Mucosa of stomach (tissue), 1 donor: ENCODE measurements around the gene EMX1.

Experiments used
- H3K27me3 ChIP-seq: one replicate; pipeline ENCODE4 v1.7.0; 2013; ENCODE audit warnings: mild to moderate bottlenecking, low read length; ENCODE audit not compliant: control insufficient read depth, insufficient read depth
- H3K36me3 ChIP-seq: one replicate; pipeline ENCODE4 v1.7.0; 2013; ENCODE audit warnings: low read length; ENCODE audit not compliant: control insufficient read depth, insufficient read depth
- H3K4me1 ChIP-seq: one replicate; pipeline ENCODE4 v1.7.0; 2013; ENCODE audit warnings: mild to moderate bottlenecking, low read length; ENCODE audit not compliant: control insufficient read depth, insufficient read depth
- H3K4me3 ChIP-seq: one replicate; pipeline ENCODE4 v1.7.0; 2013; ENCODE audit warnings: low read length
- H3K9ac ChIP-seq: one replicate; pipeline ENCODE4 v1.7.0; 2013; ENCODE audit warnings: mild to moderate bottlenecking, low read length, moderate library complexity
- H3K9me3 ChIP-seq: one replicate; pipeline ENCODE4 v1.7.0; 2013; ENCODE audit warnings: mild to moderate bottlenecking, low read length, moderate library complexity; ENCODE audit not compliant: control insufficient read depth
- donor health status: Pancreatic carcinoma.

The EMX1 gene

DNA sequence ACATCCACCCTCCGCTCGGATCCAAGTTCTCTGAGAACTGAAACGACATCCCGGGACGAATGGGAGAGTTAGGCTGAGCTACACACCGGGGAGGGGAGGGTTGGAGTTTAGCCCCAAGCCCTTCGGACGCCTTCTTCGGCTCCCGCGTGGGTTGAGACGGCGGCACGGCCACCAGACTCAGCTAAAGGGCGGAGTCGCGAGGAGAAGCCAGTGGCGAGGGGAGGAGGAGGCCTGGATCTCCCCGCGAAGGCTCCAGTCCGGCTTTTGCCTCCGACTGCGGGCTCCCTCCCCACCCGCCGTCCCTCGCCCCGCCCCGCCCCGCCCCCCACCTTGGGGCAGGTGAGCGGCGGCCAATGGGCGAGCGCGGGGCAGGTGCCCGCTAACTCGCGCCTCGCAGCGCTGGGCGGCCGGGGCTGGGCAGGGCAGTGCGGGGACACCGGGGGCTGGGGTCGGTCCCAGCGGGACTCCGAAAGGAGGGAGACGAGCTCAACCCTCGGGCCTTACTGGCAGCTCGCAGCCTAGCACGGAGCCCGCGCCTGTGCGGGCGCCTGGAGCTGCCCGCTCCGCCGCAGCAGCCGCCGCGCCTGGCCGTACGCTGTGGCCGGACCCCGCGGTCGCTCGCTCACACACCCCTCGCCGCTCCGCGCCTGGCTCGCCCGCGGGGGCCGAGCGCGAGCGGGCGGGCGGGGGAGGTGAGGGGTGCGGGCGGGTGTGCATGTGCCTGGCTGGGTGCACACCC is at the start of gene EMX1:
EMX1 (plus strand) TSS at position 382 of the 739 bp plus-strand sequence; CDS start at position 716, 334 bp downstream.
- H3K4me3 ChIP-seq, result no peak within 1 kb of the TSS
- no peaks in the 10 kb centered on the region for H3K9me3 ChIP-seq
- peaks cover 39% of the 10 kb centered on the region for H3K4me1 ChIP-seq
- no peak within 1 kb of the TSS for H3K9ac ChIP-seq
- H3K36me3 ChIP-seq, result no peaks in the 10 kb centered on the region
- peaks cover 95% of the 10 kb centered on the region for H3K27me3 ChIP-seq

- Histone ChIP-seq H3K36me3 (no peaks in the 10 kb centered on the region), H3K27me3 (no peaks in the 10 kb centered on the region), H3K4me1 (no peaks in the 10 kb centered on the region), H3K4me3 (no peak overlapping the region), H3K9ac (no peak overlapping the region), H3K9me3 (no peaks in the 10 kb centered on the region)
Observed at GRCh38 chr2:72871060-72871459, 46.3 kb upstream of the EMX1 start.

DNA sequence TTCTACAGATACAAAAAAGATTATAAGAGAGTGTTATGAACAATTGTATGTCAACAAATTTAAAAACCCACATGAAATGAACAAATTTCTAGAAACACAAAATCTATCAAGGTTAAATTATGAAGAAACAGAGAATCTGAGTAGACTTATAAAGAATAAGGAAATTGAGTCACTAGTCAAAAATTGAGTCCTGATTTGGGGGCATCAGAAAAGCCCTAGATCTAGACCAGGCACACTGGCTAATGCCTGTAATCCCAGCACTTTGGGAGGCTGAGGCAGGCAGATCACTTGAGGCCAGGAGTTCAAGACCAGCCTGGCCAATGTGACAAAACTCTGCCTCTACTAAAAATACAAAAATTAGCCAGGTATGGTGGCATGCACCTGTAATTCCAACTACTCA is 45.4 kb upstream of the EMX1 start:
- Histone ChIP-seq H3K9ac (no peak overlapping the region), H3K36me3 (no peaks in the 10 kb centered on the region), H3K27me3 (no peaks in the 10 kb centered on the region), H3K9me3 (no peaks in the 10 kb centered on the region), H3K4me3 (no peak overlapping the region), H3K4me1 (no peaks in the 10 kb centered on the region)

DNA sequence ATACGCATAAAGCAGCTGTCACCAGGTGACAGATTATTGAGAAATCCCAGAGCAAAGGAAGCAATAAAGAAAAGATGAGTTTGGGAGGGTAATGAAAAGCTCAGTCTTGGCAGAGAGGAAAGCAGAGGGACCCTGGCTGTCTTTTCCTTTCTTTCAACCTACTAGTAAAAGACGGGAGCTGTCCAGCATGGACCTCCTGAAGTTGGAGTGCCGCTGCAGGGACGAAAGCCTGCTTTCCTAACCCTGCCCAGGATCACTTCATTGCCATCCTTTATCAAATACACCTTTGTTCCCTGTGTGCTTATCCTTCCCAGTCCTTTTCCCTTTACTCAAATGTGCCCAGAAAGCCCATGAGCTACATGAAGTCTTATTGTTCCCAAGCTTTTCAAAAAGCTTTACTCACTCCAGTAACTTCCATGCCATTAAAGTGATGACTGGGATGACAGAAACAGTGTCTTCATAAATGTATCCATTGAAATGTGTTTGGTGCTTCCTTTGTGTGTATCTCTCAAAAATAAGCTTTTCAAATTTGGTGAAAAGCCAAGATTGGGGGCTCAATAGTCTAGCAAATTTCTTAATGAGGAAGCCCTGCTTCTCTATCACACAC is 33.9 kb upstream of the EMX1 start:
- Histone ChIP-seq H3K9ac (no peak overlapping the region), H3K36me3 (no peaks in the 10 kb centered on the region), H3K4me1 (peaks cover 15% of the 10 kb centered on the region), H3K9me3 (no peaks in the 10 kb centered on the region), H3K4me3 (no peak overlapping the region), H3K27me3 (peaks cover 5% of the 10 kb centered on the region)

GRCh38 chr2:72886505-72887031 is 30.8 kb upstream of the EMX1 start:
- peak overlapping the region; percentile 64 for H3K4me3 ChIP-seq
- no peaks in the 10 kb centered on the region for H3K36me3 ChIP-seq
- H3K9me3 ChIP-seq, result no peaks in the 10 kb centered on the region
- H3K27me3 ChIP-seq, result peaks cover 5% of the 10 kb centered on the region
- H3K9ac ChIP-seq, result peak overlapping the region; percentile 19
- peaks cover 21% of the 10 kb centered on the region for H3K4me1 ChIP-seq

DNA sequence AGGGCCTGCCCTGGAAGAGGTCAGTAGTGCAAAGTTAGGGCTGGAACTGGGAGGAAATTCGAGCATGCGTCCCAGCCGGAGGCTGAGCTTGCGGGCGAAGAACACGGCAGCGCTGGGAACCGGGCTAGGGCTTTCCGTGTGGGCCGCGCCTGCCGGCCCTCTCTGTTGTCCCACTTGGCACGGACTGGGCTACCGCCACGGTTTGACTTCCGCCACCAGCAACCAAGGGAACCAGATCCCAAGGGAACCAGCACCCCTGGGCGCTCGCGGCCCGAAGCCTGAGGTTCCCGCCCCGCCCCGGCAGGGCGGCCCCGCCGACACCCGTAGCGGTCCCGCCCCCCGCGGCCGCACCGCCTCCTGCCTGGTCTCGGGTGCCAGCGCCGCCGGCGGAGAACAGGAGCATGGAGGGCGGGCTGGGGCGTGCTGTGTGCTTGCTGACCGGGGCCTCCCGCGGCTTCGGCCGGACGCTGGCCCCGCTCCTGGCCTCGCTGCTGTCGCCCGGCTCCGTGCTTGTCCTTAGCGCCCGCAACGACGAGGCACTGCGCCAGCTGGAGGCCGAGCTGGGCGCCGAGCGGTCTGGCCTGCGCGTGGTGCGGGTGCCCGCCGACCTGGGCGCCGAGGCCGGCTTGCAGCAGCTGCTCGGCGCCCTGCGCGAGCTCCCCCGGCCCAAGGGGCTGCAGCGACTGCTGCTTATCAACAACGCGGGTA is 30.1 kb upstream of the EMX1 start, which contains the start of gene SPR:
SPR (plus strand) TSS at position 377 of the 708 bp plus-strand sequence; CDS start at position 402, 25 bp downstream.
- Histone ChIP-seq H3K4me1 (peaks cover 21% of the 10 kb centered on the region), H3K4me3 (peak within 1 kb of the TSS; percentile 64), H3K36me3 (no peaks in the 10 kb centered on the region), H3K9ac (peak within 1 kb of the TSS; percentile 83), H3K27me3 (peaks cover 5% of the 10 kb centered on the region), H3K9me3 (no peaks in the 10 kb centered on the region)

- no peaks in the 10 kb centered on the region for H3K36me3 ChIP-seq
- H3K9ac ChIP-seq, result peak overlapping the region; percentile 83
Observed at GRCh38 chr2:72887740-72888437, 29.4 kb upstream of the EMX1 start.

DNA sequence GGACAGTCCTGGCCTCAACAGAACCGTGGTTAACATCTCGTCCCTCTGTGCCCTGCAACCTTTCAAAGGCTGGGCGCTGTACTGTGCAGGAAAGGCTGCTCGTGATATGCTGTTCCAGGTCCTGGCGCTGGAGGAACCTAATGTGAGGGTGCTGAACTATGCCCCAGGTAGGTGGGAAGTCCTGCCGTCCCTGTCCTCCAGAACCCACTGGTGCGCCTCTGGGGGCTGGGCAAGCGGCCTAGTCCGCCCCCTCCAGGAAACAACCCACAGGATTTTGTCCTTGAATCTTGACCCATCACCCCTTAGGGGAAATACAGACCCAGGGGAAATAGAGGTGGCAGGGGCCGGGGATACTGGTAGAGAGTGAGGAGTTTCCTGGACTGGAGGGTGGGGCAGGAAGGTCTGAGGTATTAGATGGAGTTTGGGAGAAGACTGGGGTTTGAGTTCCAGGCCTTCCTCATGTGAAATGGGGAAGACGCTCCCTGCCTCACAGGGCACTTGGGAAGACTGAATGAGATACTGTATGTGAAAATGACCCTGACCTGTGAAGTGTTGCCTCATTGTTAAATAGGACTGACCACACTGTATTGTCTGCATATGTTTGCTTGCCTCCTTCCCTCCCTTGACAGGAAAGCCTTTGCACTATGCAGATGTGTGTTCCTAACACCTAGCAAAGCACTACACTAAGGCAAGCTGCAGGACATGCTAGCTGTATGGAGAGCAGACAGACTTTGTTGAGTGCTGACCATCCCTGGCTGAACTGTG is 28.7 kb upstream of the EMX1 start:
- no peaks in the 10 kb centered on the region for H3K36me3 ChIP-seq
- H3K4me1 ChIP-seq, result peaks cover 25% of the 10 kb centered on the region
- H3K27me3 ChIP-seq, result peaks cover 5% of the 10 kb centered on the region
- H3K4me3 ChIP-seq, result peak overlapping the region; percentile 64
- no peak overlapping the region for H3K9ac ChIP-seq
- H3K9me3 ChIP-seq, result no peaks in the 10 kb centered on the region

More at GRCh38 chr2:72887740-72888437, 29.4 kb upstream of the EMX1 start:
- Histone ChIP-seq H3K4me3 (peak overlapping the region; percentile 64), H3K27me3 (peaks cover 5% of the 10 kb centered on the region), H3K4me1 (peaks cover 21% of the 10 kb centered on the region), H3K9me3 (no peaks in the 10 kb centered on the region)

DNA sequence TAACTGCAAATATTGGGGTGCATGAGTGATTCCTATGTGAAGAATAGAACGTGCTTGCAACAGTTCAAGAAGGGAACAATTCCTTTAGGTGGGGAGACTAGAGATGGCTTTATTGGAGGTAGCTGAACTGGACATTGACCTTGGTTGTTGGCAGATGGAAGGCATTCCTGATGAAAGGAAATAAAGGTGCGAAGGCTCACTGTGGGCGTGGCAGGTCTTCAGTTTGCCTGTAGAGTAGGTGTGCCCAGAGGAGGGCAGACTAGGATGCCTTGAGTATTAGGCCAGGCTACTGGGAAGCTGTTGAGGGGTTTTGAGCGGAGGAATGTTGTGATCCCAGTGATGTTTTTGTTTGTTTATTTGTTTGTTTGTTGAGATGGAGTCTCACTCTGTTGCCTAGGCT is 27.3 kb upstream of the EMX1 start:
- Histone ChIP-seq H3K9me3 (no peaks in the 10 kb centered on the region), H3K27me3 (peaks cover 13% of the 10 kb centered on the region), H3K36me3 (no peaks in the 10 kb centered on the region), H3K9ac (no peak overlapping the region), H3K4me1 (peaks cover 38% of the 10 kb centered on the region), H3K4me3 (no peak overlapping the region)

DNA sequence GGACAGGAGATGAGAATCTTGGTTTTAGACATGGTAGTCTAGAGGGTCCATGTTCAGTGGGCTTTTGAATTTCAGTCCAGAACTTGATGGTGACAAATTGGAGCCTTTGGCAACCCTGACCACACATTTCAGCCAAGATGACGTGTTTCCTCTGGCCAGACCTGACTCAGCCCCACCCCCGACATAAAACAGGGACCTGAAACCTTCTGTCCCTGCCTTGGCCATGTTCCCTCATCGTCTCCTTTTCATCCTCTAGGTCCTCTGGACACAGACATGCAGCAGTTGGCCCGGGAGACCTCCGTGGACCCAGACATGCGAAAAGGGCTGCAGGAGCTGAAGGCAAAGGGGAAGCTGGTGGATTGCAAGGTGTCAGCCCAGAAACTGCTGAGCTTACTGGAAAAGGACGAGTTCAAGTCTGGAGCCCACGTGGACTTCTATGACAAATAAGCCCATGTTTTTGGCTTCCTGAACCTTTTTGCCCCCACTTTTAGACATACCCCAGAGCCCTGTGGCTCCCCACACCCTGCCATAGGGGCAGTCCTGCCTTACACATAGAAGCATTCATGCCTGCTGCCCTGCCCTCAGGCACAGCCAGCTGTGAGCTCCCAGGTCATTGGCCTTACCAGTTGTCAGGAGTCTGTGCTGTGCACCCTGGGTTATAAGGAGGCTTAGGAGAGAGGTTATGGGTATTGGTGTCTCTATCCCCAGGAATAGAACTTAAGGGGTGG is 26.1 kb upstream of the EMX1 start:
- Histone ChIP-seq H3K9me3 (no peaks in the 10 kb centered on the region), H3K4me1 (peaks cover 51% of the 10 kb centered on the region), H3K9ac (no peak overlapping the region), H3K36me3 (no peaks in the 10 kb centered on the region), H3K4me3 (no peak overlapping the region), H3K27me3 (peaks cover 19% of the 10 kb centered on the region)
